ENCODE results near the gene SLC17A5. TPM values are rescaled to one million over a fixed set of nuclear protein-coding genes. Genes with fewer than 3 reads are reported as not detected.

SLC17A5 gene
- total and polyA plus RNA-seq, 2 donors = 4.7 to 5.4 TPM

DNA sequence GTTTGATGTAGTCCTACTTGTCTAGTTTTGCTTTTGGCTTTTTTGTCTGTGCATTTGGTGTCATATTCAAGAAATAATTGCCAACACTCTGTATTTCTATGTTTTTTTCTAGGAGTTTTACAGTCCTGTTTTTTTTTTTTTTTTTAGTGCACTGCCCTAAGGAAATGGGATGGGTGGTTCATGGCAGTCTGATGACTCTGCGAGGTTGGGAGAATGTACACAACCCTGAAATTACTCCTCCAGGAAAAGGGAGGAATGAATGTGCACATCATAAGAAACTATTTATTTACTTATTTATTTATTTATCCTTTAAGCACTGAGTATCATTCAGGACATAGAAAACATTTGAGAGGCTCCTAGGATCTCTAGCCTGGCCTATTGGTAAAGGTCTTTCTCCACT is 15.2 kb upstream of the SLC17A5 start:
- H3K4me3 ChIP-seq (ENCODE audit: low read length in 2 of 2) = no peak overlapping the region
- H3K36me3 ChIP-seq (ENCODE audit: control insufficient read depth in 2 of 2, insufficient read depth in 2 of 2, low read length in 1 of 2) = no peaks in the 10 kb centered on the region
- no peaks in the 10 kb centered on the region for H3K4me1 ChIP-seq (ENCODE audit: control insufficient read depth in 2 of 2, insufficient read depth in 2 of 2, low read length in 2 of 2)
- H3K9me3 ChIP-seq (ENCODE audit: control insufficient read depth in 2 of 2, insufficient read depth in 1 of 2, low read length in 1 of 2) = no peaks in the 10 kb centered on the region
- no peak overlapping the region for H3K27ac ChIP-seq (ENCODE audit: low read depth in 1 of 2, low read length in 1 of 2)
- no peaks in the 10 kb centered on the region for H3K27me3 ChIP-seq (ENCODE audit: control insufficient read depth in 2 of 2, insufficient read depth in 1 of 2, low read length in 1 of 2)
- 100% methylated on average over 1 of the region's 1 CpG for WGBS
- DNase-seq (ENCODE audit: low read depth in 6 of 9, low spot score in 9 of 9) = no peak

DNA sequence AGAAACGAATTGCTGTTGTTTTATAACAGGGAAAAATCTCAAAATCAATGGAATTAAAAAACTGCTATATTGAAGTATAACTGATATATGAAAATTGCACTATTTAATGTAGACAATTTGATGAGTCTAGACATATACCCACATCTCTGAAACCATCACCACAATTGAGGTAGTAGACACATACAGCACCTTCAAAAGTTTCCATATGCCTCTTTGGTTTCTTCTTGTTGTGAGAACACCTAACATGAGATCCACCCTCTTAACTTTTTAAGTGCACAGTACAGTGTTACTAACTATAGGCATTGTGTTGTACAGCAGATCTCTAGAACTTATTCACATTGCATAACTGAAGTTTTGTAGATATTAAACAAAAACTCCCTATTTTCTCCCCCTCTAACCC is 14.0 kb upstream of the SLC17A5 start:
- Histone ChIP-seq H3K4me3 (ENCODE audit: low read length in 2 of 2) (no peak overlapping the region), H3K27ac (ENCODE audit: low read depth in 1 of 2, low read length in 1 of 2) (no peak overlapping the region), H3K27me3 (ENCODE audit: control insufficient read depth in 2 of 2, insufficient read depth in 1 of 2, low read length in 1 of 2) (no peaks in the 10 kb centered on the region), H3K36me3 (ENCODE audit: control insufficient read depth in 2 of 2, insufficient read depth in 2 of 2, low read length in 1 of 2) (no peaks in the 10 kb centered on the region), H3K4me1 (ENCODE audit: control insufficient read depth in 2 of 2, insufficient read depth in 2 of 2, low read length in 2 of 2) (no peaks in the 10 kb centered on the region), H3K9me3 (ENCODE audit: control insufficient read depth in 2 of 2, insufficient read depth in 1 of 2, low read length in 1 of 2) (no peaks in the 10 kb centered on the region)
- DNase-seq (ENCODE audit: low read depth in 6 of 9, low spot score in 9 of 9) = no peak
- WGBS = 83% methylated on average over 1 of the region's 1 CpG

DNA sequence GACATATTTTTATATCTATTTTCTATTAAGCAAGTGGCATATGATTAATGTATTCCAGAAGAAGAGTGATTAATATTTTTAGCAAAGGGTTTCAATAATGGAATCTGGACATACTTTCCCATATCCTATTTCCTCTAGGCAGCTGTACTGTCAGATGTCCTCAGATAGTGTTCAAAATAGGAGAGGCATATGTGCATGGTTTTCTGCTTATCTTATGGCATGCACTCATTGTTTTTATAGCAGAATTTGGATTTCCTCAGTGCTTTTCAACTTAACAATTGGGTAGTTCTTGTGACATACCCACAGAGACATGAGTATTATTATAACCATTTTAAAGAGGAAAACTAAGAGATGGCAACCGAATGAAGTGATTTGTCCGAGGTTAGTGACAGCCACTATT is 12.6 kb upstream of the SLC17A5 start:
- Histone ChIP-seq H3K9me3 (ENCODE audit: control insufficient read depth in 2 of 2, insufficient read depth in 1 of 2, low read length in 1 of 2) (no peaks in the 10 kb centered on the region), H3K4me3 (ENCODE audit: low read length in 2 of 2) (no peak overlapping the region), H3K36me3 (ENCODE audit: control insufficient read depth in 2 of 2, insufficient read depth in 2 of 2, low read length in 1 of 2) (no peaks in the 10 kb centered on the region), H3K27ac (ENCODE audit: low read depth in 1 of 2, low read length in 1 of 2) (no peak overlapping the region), H3K27me3 (ENCODE audit: control insufficient read depth in 2 of 2, insufficient read depth in 1 of 2, low read length in 1 of 2) (no peaks in the 10 kb centered on the region), H3K4me1 (ENCODE audit: control insufficient read depth in 2 of 2, insufficient read depth in 2 of 2, low read length in 2 of 2) (no peaks in the 10 kb centered on the region)
- WGBS = 97% methylated on average over 2 of the region's 2 CpGs
- DNase-seq (ENCODE audit: low read depth in 6 of 9, low spot score in 9 of 9) = no peak

DNA sequence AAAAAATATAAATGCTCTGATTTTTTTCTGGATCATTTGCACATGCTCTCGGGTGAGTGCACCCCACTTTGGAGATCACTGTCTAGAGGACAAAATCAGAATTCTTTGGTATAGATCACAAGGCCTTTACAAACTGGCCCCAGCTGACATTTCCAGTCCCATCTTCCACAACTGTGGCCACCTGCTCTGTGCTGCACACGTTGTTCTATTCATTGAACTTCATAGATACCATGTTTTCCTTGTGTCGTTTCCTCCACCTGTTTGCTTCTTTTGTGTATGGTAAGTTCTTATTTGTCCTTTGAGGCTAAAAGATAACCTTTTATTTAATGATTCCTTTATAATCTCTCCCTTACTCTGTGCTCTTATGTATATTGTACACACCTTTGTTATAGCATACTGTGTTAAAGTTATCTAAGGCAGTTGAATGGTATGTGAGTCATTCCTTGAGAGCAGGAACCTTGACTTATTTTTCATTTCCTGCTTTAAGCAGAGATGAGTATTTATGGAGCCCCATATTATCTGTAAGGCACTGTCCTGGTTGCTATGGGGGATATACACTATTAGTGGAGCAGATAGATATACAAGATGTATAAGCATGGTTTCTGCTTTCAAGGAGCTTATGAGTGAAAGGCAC is 12.0 kb upstream of the SLC17A5 start:
- no peak overlapping the region for H3K4me3 ChIP-seq (ENCODE audit: low read length in 2 of 2)
- H3K27me3 ChIP-seq (ENCODE audit: control insufficient read depth in 2 of 2, insufficient read depth in 1 of 2, low read length in 1 of 2) = no peaks in the 10 kb centered on the region
- no peaks in the 10 kb centered on the region for H3K4me1 ChIP-seq (ENCODE audit: control insufficient read depth in 2 of 2, insufficient read depth in 2 of 2, low read length in 2 of 2)
- H3K9me3 ChIP-seq (ENCODE audit: control insufficient read depth in 2 of 2, insufficient read depth in 1 of 2, low read length in 1 of 2) = no peaks in the 10 kb centered on the region
- no peak overlapping the region for H3K27ac ChIP-seq (ENCODE audit: low read depth in 1 of 2, low read length in 1 of 2)
- no peaks in the 10 kb centered on the region for H3K36me3 ChIP-seq (ENCODE audit: control insufficient read depth in 2 of 2, insufficient read depth in 2 of 2, low read length in 1 of 2)
- WGBS = 78% methylated on average over 3 of the region's 3 CpGs
- DNase-seq (ENCODE audit: low read depth in 6 of 9, low spot score in 9 of 9) = no peak

DNA sequence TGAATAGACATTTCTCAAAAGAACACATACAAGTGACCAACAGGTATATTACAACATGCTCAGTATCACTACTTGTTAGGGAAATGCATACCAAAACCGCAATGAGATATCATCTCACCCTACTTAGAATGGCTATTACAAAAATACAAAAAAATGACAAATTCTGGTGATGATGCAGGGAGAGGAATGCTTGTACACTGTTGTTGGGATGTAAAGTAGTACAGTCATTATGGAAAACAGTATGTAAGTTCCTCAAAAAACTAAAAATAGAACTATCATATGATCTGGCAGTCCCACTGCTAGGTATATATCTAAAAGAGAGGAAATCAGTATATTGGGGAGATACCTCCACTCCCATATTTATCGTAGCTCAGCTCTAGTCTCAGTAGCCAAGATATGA is 10.9 kb upstream of the SLC17A5 start:
- H3K36me3 ChIP-seq (ENCODE audit: control insufficient read depth in 2 of 2, insufficient read depth in 2 of 2, low read length in 1 of 2) = no peaks in the 10 kb centered on the region
- H3K9me3 ChIP-seq (ENCODE audit: control insufficient read depth in 2 of 2, insufficient read depth in 1 of 2, low read length in 1 of 2) = no peaks in the 10 kb centered on the region
- H3K4me1 ChIP-seq (ENCODE audit: control insufficient read depth in 2 of 2, insufficient read depth in 2 of 2, low read length in 2 of 2) = no peaks in the 10 kb centered on the region
- H3K4me3 ChIP-seq (ENCODE audit: low read length in 2 of 2) = no peak overlapping the region
- no peak overlapping the region for H3K27ac ChIP-seq (ENCODE audit: low read depth in 1 of 2, low read length in 1 of 2)
- no peaks in the 10 kb centered on the region for H3K27me3 ChIP-seq (ENCODE audit: control insufficient read depth in 2 of 2, insufficient read depth in 1 of 2, low read length in 1 of 2)
- DNase-seq (ENCODE audit: low read depth in 6 of 9, low spot score in 9 of 9) = no peak
- 94% methylated on average over 2 of the region's 2 CpGs for WGBS

DNA sequence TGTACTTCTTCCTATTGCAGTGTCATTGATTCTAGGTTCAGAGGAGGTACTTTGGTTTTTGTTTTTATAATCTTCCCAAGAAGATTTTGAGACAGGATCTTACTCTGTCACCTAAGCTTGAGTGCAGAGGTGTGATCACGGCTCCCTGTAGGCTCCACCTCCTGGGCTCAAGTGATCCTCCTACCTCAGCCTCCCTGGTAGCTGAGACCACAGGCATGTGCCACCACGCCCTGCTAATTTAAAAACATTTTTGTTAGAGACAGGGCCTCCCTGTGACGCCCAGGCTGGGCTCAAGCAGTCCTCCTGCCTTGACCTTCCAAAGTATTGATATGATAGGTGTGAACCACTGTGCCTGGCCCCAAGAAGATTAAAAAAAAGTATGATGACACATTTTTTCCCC is 3.4 kb upstream of the SLC17A5 start:
- 94% methylated on average over 3 of the region's 3 CpGs for WGBS
- H3K9me3 ChIP-seq (ENCODE audit: control insufficient read depth in 2 of 2, insufficient read depth in 1 of 2, low read length in 1 of 2) = no peaks in the 10 kb centered on the region
- H3K36me3 ChIP-seq (ENCODE audit: control insufficient read depth in 2 of 2, insufficient read depth in 2 of 2, low read length in 1 of 2) = no peaks in the 10 kb centered on the region
- H3K27me3 ChIP-seq (ENCODE audit: control insufficient read depth in 2 of 2, insufficient read depth in 1 of 2, low read length in 1 of 2) = no peaks in the 10 kb centered on the region
- no peak overlapping the region for H3K4me3 ChIP-seq (ENCODE audit: low read length in 2 of 2)
- no peak overlapping the region for H3K27ac ChIP-seq (ENCODE audit: low read depth in 1 of 2, low read length in 1 of 2)
- no peak for DNase-seq (ENCODE audit: low read depth in 6 of 9, low spot score in 9 of 9)
- peaks cover 4 to 8% of the 10 kb centered on the region in 2 donors for H3K4me1 ChIP-seq (ENCODE audit: control insufficient read depth in 2 of 2, insufficient read depth in 2 of 2, low read length in 2 of 2)

DNA sequence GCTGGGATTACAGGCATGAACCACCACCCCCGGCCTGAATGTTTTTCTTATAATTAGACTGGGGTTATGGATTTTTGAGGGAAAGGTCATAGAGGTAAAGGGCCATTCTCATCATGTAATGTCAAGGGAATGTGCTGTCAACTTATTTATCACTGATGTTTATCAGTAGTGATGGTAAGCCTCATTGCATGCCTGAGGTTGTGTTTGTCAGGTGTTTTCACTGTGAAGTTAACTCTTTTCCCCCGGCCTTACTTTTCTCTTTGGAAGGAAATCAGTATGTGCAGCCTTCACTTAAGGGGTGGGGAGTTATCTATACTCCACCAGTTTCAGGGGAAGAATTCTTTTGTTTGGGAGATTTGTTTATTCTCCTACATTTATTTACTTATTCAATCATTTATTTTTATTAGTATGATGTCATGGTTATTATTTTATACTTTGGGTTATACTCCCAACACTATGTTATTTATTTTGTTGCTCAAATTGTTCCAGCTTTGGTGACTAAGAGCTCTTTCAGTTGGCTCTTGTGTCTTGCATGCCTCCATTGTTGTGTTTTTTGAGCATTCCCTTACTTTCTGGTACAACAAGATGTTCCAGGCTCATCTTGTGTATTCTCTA is 2.8 kb upstream of the SLC17A5 start:
- Histone ChIP-seq H3K9me3 (ENCODE audit: control insufficient read depth in 2 of 2, insufficient read depth in 1 of 2, low read length in 1 of 2) (no peaks in the 10 kb centered on the region), H3K27ac (ENCODE audit: low read depth in 1 of 2, low read length in 1 of 2) (no peak overlapping the region), H3K27me3 (ENCODE audit: control insufficient read depth in 2 of 2, insufficient read depth in 1 of 2, low read length in 1 of 2) (no peaks in the 10 kb centered on the region), H3K4me3 (ENCODE audit: low read length in 2 of 2) (no peak overlapping the region), H3K4me1 (ENCODE audit: control insufficient read depth in 2 of 2, insufficient read depth in 2 of 2, low read length in 2 of 2) (peaks cover 4 to 8% of the 10 kb centered on the region in 2 donors), H3K36me3 (ENCODE audit: control insufficient read depth in 2 of 2, insufficient read depth in 2 of 2, low read length in 1 of 2) (no peaks in the 10 kb centered on the region)
- no peak for DNase-seq (ENCODE audit: low read depth in 6 of 9, low spot score in 9 of 9)
- WGBS = 96% methylated on average over 2 of the region's 2 CpGs

DNA sequence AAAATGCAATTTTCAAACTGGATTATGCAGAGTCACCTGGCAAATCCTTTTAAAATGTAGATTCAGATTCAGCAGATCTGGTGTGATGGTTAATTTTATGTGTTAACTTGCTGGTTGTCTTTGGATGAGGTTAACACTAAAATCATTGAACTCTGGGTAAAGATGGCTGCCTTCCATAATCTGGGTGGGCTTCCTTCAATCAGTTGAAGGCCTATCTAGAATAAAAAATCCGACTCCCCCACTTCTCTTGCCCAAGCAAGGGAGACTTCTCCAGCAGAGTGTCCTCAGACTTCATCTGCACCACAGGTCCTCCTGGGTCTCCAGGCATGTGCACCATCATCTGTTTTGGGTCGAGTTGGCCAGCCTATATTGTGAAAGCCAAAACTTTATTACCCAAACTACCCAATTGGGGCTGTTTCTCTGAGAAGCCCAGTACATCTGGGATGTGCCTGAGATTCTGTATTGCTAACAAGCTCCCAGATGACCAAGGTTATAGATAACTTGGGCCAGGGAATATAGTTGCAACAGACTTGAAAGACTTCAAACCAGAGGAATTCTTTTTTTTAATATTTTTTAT is 1.6 kb upstream of the SLC17A5 start:
- no peaks in the 10 kb centered on the region for H3K36me3 ChIP-seq (ENCODE audit: control insufficient read depth in 2 of 2, insufficient read depth in 2 of 2, low read length in 1 of 2)
- peaks cover 4 to 8% of the 10 kb centered on the region in 2 donors for H3K4me1 ChIP-seq (ENCODE audit: control insufficient read depth in 2 of 2, insufficient read depth in 2 of 2, low read length in 2 of 2)
- no peak overlapping the region for H3K27ac ChIP-seq (ENCODE audit: low read depth in 1 of 2, low read length in 1 of 2)
- H3K27me3 ChIP-seq (ENCODE audit: control insufficient read depth in 2 of 2, insufficient read depth in 1 of 2, low read length in 1 of 2) = no peaks in the 10 kb centered on the region
- no peak overlapping the region for H3K4me3 ChIP-seq (ENCODE audit: low read length in 2 of 2)
- WGBS = 96% methylated on average over 2 of the region's 2 CpGs
- DNase-seq (ENCODE audit: low read depth in 6 of 9, low spot score in 9 of 9) = no peak
- no peaks in the 10 kb centered on the region for H3K9me3 ChIP-seq (ENCODE audit: control insufficient read depth in 2 of 2, insufficient read depth in 1 of 2, low read length in 1 of 2)

DNA sequence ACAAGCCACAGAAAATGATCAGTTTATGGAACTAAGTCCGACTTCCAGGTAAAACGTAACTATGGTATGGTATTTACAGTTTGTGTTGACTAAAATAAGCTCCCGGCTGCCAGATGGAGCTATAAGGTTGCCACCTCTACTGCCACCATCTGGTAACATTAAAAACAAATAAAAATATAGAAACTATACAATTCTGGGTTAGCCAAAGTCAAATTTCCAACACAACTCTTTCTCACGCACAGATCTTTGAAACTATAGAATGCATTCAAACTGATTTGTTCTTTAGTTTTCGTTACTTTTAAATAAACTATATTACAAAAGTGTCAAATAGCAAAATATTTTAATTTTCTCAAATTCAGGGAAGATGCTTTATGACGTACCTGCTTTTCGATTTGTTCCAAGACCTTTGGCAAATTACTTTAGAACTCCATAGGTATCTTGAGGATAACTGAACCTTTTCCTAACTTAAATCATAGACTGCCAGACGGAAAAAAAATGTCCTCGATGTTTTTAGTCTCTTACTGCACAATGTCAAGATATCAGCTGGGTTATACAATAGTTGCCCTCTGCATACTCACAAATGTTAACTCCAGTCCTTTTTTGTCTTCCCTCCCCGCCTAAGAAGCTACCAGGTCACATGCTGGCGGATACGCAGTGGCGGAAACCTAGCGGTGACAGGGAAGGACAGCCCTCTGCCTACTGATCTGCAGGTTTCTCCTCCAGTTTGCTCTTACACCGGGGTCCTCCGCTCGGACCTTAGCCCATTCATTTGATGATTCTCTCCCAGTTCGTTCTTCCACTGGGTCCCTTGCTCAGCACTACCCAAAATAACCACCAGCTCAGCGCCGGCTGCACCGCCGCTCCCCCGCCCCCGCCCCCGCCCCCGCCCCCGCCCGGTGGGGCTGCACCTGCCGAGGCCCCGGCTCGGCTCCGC is 888 bp downstream of the SLC17A5 start:
- Histone ChIP-seq H3K4me1 (ENCODE audit: control insufficient read depth in 2 of 2, insufficient read depth in 2 of 2, low read length in 2 of 2) (peaks cover 4 to 8% of the 10 kb centered on the region in 2 donors), H3K36me3 (ENCODE audit: control insufficient read depth in 2 of 2, insufficient read depth in 2 of 2, low read length in 1 of 2) (peaks cover 0 to 5% of the 10 kb centered on the region in 2 donors), H3K9me3 (ENCODE audit: control insufficient read depth in 2 of 2, insufficient read depth in 1 of 2, low read length in 1 of 2) (no peaks in the 10 kb centered on the region), H3K4me3 (ENCODE audit: low read length in 2 of 2) (peak overlapping the region; percentile 86 to 97), H3K27me3 (ENCODE audit: control insufficient read depth in 2 of 2, insufficient read depth in 1 of 2, low read length in 1 of 2) (no peaks in the 10 kb centered on the region), H3K27ac (ENCODE audit: low read depth in 1 of 2, low read length in 1 of 2) (peak overlapping the region; percentile 96 to 98)
- peak; percentile 52 to 88 (median 72) for DNase-seq (ENCODE audit: low read depth in 6 of 9, low spot score in 9 of 9)
- WGBS = under 1% methylated on average over 32 of the region's 32 CpGs
